ENCODE results near the gene CPLX3. TPM values are rescaled to one million over a fixed set of nuclear protein-coding genes. Genes with fewer than 3 reads are reported as not detected.

Gene CPLX3
- total RNA-seq, 1 donor from 2014 or later = 0.32 TPM

GRCh38 chr15:74800559-74801094, 25.8 kb upstream of the CPLX3 start:
- Mint-ChIP-seq H3K27ac (ENCODE audit: unreplicated experiment) (no peak overlapping the region), H3K36me3 (ENCODE audit: unreplicated experiment) (peaks cover 6% of the 10 kb centered on the region), H3K4me1 (ENCODE audit: low read depth, unreplicated experiment) (no peaks in the 10 kb centered on the region), H3K9me3 (ENCODE audit: unreplicated experiment) (peaks cover 4% of the 10 kb centered on the region), H3K4me3 (ENCODE audit: unreplicated experiment) (no peak overlapping the region), H3K27me3 (ENCODE audit: unreplicated experiment) (peaks cover 5% of the 10 kb centered on the region)
- TF ChIP-seq, protein P1, sequence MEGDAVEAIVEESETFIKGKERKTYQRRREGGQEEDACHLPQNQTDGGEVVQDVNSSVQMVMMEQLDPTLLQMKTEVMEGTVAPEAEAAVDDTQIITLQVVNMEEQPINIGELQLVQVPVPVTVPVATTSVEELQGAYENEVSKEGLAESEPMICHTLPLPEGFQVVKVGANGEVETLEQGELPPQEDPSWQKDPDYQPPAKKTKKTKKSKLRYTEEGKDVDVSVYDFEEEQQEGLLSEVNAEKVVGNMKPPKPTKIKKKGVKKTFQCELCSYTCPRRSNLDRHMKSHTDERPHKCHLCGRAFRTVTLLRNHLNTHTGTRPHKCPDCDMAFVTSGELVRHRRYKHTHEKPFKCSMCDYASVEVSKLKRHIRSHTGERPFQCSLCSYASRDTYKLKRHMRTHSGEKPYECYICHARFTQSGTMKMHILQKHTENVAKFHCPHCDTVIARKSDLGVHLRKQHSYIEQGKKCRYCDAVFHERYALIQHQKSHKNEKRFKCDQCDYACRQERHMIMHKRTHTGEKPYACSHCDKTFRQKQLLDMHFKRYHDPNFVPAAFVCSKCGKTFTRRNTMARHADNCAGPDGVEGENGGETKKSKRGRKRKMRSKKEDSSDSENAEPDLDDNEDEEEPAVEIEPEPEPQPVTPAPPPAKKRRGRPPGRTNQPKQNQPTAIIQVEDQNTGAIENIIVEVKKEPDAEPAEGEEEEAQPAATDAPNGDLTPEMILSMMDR (IDR thresholded peaks at IDR 0.05; ENCODE audit: partially characterized antibody, unreplicated experiment) = no peak
- DNase-seq = no peak

GRCh38 chr15:74801311-74801997, 25.0 kb upstream of the CPLX3 start:
- TF ChIP-seq, protein P1 (IDR thresholded peaks at IDR 0.05; ENCODE audit: partially characterized antibody, unreplicated experiment) = no peak
- peaks cover 4% of the 10 kb centered on the region for H3K9me3 Mint-ChIP-seq (ENCODE audit: unreplicated experiment)
- no peak for DNase-seq

DNA sequence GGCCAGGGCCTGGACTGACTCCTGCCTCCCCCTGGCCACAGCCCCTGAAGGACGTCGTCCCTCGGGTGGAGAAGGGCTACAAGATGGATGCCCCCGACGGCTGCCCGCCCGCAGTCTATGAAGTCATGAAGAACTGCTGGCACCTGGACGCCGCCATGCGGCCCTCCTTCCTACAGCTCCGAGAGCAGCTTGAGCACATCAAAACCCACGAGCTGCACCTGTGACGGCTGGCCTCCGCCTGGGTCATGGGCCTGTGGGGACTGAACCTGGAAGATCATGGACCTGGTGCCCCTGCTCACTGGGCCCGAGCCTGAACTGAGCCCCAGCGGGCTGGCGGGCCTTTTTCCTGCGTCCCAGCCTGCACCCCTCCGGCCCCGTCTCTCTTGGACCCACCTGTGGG, 24.1 kb upstream of the CPLX3 start:
- H3K36me3 Mint-ChIP-seq (ENCODE audit: unreplicated experiment) = peaks cover 6% of the 10 kb centered on the region
- H3K4me3 Mint-ChIP-seq (ENCODE audit: unreplicated experiment) = no peak overlapping the region
- H3K9me3 Mint-ChIP-seq (ENCODE audit: unreplicated experiment) = peaks cover 4% of the 10 kb centered on the region
- TF ChIP-seq, protein P1 (IDR thresholded peaks at IDR 0.05; ENCODE audit: partially characterized antibody, unreplicated experiment) = no peak
- no peak for DNase-seq
- no peak overlapping the region for H3K27ac Mint-ChIP-seq (ENCODE audit: unreplicated experiment)
- H3K27me3 Mint-ChIP-seq (ENCODE audit: unreplicated experiment) = peaks cover 6% of the 10 kb centered on the region
- no peaks in the 10 kb centered on the region for H3K4me1 Mint-ChIP-seq (ENCODE audit: low read depth, unreplicated experiment)

More at GRCh38 chr15:74801311-74801997, 25.0 kb upstream of the CPLX3 start:
- Mint-ChIP-seq H3K4me1 (ENCODE audit: low read depth, unreplicated experiment) (no peaks in the 10 kb centered on the region), H3K27me3 (ENCODE audit: unreplicated experiment) (peaks cover 6% of the 10 kb centered on the region), H3K27ac (ENCODE audit: unreplicated experiment) (no peak overlapping the region), H3K36me3 (ENCODE audit: unreplicated experiment) (peaks cover 6% of the 10 kb centered on the region), H3K4me3 (ENCODE audit: unreplicated experiment) (no peak overlapping the region)

- H3K27ac Mint-ChIP-seq (ENCODE audit: unreplicated experiment) = no peak overlapping the region
- H3K4me1 Mint-ChIP-seq (ENCODE audit: low read depth, unreplicated experiment) = no peaks in the 10 kb centered on the region
- peaks cover 6% of the 10 kb centered on the region for H3K36me3 Mint-ChIP-seq (ENCODE audit: unreplicated experiment)
- TF ChIP-seq, protein P1 (IDR thresholded peaks at IDR 0.05; ENCODE audit: partially characterized antibody, unreplicated experiment) = no peak
- peaks cover 6% of the 10 kb centered on the region for H3K27me3 Mint-ChIP-seq (ENCODE audit: unreplicated experiment)
- H3K4me3 Mint-ChIP-seq (ENCODE audit: unreplicated experiment) = no peak overlapping the region
- peaks cover 6% of the 10 kb centered on the region for H3K9me3 Mint-ChIP-seq (ENCODE audit: unreplicated experiment)
- no peak for DNase-seq
Observed at GRCh38 chr15:74802862-74803447, 23.5 kb upstream of the CPLX3 start.

DNA sequence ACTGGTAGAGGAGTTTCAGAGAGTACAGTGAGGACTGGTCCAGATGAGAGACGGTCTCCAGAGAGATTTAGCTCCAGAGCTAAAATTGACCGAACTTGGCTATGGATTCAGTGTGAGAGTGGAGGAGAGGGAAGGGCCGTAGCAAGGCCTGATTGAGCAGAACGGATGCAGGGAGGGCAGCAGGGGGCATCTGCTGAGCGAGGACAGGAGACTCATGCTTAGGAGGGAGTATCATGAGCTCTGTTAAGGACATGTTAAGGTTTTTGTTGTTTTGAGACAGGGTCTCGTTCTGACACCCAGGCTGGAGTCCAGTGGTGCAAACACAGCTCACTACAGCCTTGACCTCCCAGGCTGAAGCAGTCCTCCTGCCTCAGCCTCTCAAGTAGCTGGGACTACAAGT, 21.5 kb upstream of the CPLX3 start:
- H3K27ac Mint-ChIP-seq (ENCODE audit: unreplicated experiment) = peak overlapping the region; percentile 14
- H3K36me3 Mint-ChIP-seq (ENCODE audit: unreplicated experiment) = peaks cover 6% of the 10 kb centered on the region
- DNase-seq = no peak
- H3K9me3 Mint-ChIP-seq (ENCODE audit: unreplicated experiment) = peaks cover 10% of the 10 kb centered on the region
- TF ChIP-seq, protein P1 (IDR thresholded peaks at IDR 0.05; ENCODE audit: partially characterized antibody, unreplicated experiment) = no peak
- H3K4me3 Mint-ChIP-seq (ENCODE audit: unreplicated experiment) = no peak overlapping the region
- H3K4me1 Mint-ChIP-seq (ENCODE audit: low read depth, unreplicated experiment) = no peaks in the 10 kb centered on the region
- H3K27me3 Mint-ChIP-seq (ENCODE audit: unreplicated experiment) = peaks cover 9% of the 10 kb centered on the region
